GM23338 (cell line): Measurements from ENCODE around the gene RUSC2. TPM values are rescaled to one million over a fixed set of nuclear protein-coding genes. Genes with fewer than 3 reads are reported as not detected.

Experiments
- POLR2AphosphoS5 ChIP-seq: IDR thresholded peaks from 2 replicates; pipeline ENCODE4 v1.6.1; 2016; ENCODE audit warnings: antibody characterized with exemption, low read depth
- STAT1 ChIP-seq: IDR thresholded peaks from one replicate; pipeline ENCODE4 v1.6.1; 2016; ENCODE audit warnings: antibody characterized with exemption; ENCODE audit not compliant: unreplicated experiment
- polyA plus RNA-seq: library from polyadenylated mRNA; unstranded; fragments of >200 nt; fragmentation: Nextera tagmentation; extraction: Ambion mirVana; gene quantifications from 2 replicates; pipeline ENCODE4 v1.2.1, GENCODE V29; 2016
- total RNA-seq: library from RNA; depleted of rRNA; stranded (reverse); fragments of >200 nt; shearing (Covaris generic); gene quantifications from 2 replicates; pipeline ENCODE4 v1.2.3, GENCODE V29; 2014
- TF ChIP-seq, protein P1 (sequence below): fragments of 250-450 bp; sonication (Bioruptor Pico); IDR thresholded peaks from 2 replicates; pipeline ENCODE4 v1.5.0; 2020; ENCODE audit warnings: mild to moderate bottlenecking, moderate library complexity
- TF ChIP-seq, protein P2 (sequence below), 2 experiments: fragments of 200-600 bp in 1 of 2; sonication (generic) in 1 of 2; conservative IDR thresholded peaks; 2 replicates each; pipeline versions ENCODE4 v1.5.1 to v1.6.1; 2016 to 2017; ENCODE audit warnings: antibody characterized with exemption in 2 of 2, low read depth in 2 of 2, mild to moderate bottlenecking in 2 of 2, moderate library complexity in 1 of 2
- TF ChIP-seq, protein P3 (sequence below): IDR thresholded peaks from 2 replicates; pipeline ENCODE4 v1.6.1; 2016; ENCODE audit warnings: antibody characterized with exemption

The RUSC2 gene
- total and polyA plus RNA-seq, 2 experiments from 2014 or later, result 3.0 to 8.2 TPM

DNA sequence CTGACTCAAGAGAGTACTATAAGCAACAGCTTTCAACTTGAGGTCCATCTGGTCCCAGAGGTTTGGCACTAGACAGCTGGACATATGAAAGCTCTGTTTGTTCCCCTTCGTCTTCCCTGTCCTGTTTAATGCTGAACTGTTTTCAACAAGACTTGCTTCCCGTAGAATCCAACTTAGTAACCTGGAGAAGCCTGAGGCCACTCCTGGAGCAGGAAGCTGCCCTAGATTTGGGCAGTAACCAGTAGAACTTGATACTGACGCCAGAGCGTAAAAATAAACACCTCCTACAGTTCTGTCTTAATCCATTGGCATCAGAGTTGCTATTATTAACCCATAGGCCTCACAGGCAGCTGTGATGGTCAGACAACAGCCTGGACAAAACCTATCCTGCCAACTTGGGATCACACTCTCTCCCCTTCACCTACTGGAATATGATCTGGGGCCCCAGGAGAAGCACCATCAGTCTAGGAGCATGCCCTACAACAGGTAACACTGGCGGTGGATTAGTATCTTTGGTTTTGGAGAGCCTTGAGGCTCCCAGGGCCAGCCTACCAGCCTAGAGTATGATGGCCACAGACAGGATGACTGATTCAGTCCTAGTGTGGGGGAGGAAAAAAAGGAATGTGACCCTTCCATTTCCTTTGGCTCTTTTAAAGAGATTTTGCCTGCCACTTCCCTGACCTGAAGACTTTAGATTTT is 29.2 kb downstream of the RUSC2 start (continued):
- TF ChIP-seq, protein P1, sequence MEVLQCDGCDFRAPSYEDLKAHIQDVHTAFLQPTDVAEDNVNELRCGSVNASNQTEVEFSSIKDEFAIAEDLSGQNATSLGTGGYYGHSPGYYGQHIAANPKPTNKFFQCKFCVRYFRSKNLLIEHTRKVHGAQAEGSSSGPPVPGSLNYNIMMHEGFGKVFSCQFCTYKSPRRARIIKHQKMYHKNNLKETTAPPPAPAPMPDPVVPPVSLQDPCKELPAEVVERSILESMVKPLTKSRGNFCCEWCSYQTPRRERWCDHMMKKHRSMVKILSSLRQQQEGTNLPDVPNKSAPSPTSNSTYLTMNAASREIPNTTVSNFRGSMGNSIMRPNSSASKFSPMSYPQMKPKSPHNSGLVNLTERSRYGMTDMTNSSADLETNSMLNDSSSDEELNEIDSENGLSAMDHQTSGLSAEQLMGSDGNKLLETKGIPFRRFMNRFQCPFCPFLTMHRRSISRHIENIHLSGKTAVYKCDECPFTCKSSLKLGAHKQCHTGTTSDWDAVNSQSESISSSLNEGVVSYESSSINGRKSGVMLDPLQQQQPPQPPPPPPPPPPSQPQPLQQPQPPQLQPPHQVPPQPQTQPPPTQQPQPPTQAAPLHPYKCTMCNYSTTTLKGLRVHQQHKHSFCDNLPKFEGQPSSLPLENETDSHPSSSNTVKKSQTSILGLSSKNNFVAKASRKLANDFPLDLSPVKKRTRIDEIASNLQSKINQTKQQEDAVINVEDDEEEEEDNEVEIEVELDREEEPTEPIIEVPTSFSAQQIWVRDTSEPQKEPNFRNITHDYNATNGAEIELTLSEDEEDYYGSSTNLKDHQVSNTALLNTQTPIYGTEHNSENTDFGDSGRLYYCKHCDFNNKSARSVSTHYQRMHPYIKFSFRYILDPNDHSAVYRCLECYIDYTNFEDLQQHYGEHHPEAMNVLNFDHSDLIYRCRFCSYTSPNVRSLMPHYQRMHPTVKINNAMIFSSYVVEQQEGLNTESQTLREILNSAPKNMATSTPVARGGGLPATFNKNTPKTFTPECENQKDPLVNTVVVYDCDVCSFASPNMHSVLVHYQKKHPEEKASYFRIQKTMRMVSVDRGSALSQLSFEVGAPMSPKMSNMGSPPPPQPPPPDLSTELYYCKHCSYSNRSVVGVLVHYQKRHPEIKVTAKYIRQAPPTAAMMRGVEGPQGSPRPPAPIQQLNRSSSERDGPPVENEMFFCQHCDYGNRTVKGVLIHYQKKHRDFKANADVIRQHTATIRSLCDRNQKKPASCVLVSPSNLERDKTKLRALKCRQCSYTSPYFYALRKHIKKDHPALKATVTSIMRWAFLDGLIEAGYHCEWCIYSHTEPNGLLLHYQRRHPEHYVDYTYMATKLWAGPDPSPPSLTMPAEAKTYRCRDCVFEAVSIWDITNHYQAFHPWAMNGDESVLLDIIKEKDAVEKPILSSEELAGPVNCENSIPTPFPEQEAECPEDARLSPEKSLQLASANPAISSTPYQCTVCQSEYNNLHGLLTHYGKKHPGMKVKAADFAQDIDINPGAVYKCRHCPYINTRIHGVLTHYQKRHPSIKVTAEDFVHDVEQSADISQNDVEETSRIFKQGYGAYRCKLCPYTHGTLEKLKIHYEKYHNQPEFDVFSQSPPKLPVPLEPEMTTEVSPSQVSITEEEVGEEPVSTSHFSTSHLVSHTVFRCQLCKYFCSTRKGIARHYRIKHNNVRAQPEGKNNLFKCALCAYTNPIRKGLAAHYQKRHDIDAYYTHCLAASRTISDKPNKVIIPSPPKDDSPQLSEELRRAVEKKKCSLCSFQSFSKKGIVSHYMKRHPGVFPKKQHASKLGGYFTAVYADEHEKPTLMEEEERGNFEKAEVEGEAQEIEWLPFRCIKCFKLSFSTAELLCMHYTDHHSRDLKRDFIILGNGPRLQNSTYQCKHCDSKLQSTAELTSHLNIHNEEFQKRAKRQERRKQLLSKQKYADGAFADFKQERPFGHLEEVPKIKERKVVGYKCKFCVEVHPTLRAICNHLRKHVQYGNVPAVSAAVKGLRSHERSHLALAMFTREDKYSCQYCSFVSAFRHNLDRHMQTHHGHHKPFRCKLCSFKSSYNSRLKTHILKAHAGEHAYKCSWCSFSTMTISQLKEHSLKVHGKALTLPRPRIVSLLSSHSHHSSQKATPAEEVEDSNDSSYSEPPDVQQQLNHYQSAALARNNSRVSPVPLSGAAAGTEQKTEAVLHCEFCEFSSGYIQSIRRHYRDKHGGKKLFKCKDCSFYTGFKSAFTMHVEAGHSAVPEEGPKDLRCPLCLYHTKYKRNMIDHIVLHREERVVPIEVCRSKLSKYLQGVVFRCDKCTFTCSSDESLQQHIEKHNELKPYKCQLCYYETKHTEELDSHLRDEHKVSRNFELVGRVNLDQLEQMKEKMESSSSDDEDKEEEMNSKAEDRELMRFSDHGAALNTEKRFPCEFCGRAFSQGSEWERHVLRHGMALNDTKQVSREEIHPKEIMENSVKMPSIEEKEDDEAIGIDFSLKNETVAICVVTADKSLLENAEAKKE (CRISPR knock-in tag), result no peak
- TF ChIP-seq STAT1 (no peak), POLR2AphosphoS5 (no peak)
- TF ChIP-seq, protein P2, sequence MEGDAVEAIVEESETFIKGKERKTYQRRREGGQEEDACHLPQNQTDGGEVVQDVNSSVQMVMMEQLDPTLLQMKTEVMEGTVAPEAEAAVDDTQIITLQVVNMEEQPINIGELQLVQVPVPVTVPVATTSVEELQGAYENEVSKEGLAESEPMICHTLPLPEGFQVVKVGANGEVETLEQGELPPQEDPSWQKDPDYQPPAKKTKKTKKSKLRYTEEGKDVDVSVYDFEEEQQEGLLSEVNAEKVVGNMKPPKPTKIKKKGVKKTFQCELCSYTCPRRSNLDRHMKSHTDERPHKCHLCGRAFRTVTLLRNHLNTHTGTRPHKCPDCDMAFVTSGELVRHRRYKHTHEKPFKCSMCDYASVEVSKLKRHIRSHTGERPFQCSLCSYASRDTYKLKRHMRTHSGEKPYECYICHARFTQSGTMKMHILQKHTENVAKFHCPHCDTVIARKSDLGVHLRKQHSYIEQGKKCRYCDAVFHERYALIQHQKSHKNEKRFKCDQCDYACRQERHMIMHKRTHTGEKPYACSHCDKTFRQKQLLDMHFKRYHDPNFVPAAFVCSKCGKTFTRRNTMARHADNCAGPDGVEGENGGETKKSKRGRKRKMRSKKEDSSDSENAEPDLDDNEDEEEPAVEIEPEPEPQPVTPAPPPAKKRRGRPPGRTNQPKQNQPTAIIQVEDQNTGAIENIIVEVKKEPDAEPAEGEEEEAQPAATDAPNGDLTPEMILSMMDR (conservative IDR thresholded peaks at IDR 0.05; ENCODE audit: low read depth in 2 of 2), result no peak
- TF ChIP-seq, protein P3, sequence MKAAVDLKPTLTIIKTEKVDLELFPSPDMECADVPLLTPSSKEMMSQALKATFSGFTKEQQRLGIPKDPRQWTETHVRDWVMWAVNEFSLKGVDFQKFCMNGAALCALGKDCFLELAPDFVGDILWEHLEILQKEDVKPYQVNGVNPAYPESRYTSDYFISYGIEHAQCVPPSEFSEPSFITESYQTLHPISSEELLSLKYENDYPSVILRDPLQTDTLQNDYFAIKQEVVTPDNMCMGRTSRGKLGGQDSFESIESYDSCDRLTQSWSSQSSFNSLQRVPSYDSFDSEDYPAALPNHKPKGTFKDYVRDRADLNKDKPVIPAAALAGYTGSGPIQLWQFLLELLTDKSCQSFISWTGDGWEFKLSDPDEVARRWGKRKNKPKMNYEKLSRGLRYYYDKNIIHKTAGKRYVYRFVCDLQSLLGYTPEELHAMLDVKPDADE, result no peak
